Measurements from ENCODE around the gene PPP1CA.

The PPP1CA gene

GRCh38 chr11:67372993-67373647, 28.5 kb downstream of the PPP1CA start, which contains the start of gene CLCF1:
Gene CLCF1, minus strand, starts transcription at chr11:67373598. Its CDS starts 59 bp downstream, at chr11:67373539.
- Histone ChIP-seq H3K27me3 (peaks cover 12% of the 10 kb centered on the region), H3K4me3 (ENCODE audit: low read depth in 1 of 2, low read length in 1 of 2) (peak within 1 kb of the TSS; percentile 63 to 76), H3K9me3 (no peaks in the 10 kb centered on the region), H3K27ac (peak within 1 kb of the TSS; percentile 82), H3K36me3 (no peaks in the 10 kb centered on the region), H3K4me1 (ENCODE audit: control insufficient read depth in 1 of 2, insufficient read depth in 1 of 2, low read depth in 1 of 2, low read length in 1 of 2) (peaks cover 44 to 55% of the 10 kb centered on the region in 2 experiments)
- no peak for TF ChIP-seq CTCF (IDR thresholded peaks at IDR 0.05)

GRCh38 chr11:67372321-67372992, 29.2 kb downstream of the PPP1CA start:
- Histone ChIP-seq H3K4me3 (ENCODE audit: low read depth in 1 of 2, low read length in 1 of 2) (peak overlapping the region; percentile 63 to 76), H3K36me3 (no peaks in the 10 kb centered on the region), H3K9me3 (no peaks in the 10 kb centered on the region), H3K27ac (peak overlapping the region; percentile 82), H3K4me1 (ENCODE audit: control insufficient read depth in 1 of 2, insufficient read depth in 1 of 2, low read depth in 1 of 2, low read length in 1 of 2) (peaks cover 44 to 57% of the 10 kb centered on the region in 2 experiments), H3K27me3 (peaks cover 12% of the 10 kb centered on the region)
- TF ChIP-seq CTCF (IDR thresholded peaks at IDR 0.05), result no peak

- Histone ChIP-seq H3K27me3 (peaks cover 12% of the 10 kb centered on the region), H3K4me1 (ENCODE audit: control insufficient read depth in 1 of 2, insufficient read depth in 1 of 2, low read depth in 1 of 2, low read length in 1 of 2) (peaks cover 48 to 62% of the 10 kb centered on the region in 2 experiments), H3K9me3 (no peaks in the 10 kb centered on the region), H3K27ac (peak overlapping the region; percentile 82), H3K4me3 (ENCODE audit: low read depth in 1 of 2, low read length in 1 of 2) (peak overlapping the region; percentile 17 to 76), H3K36me3 (no peaks in the 10 kb centered on the region)
- TF ChIP-seq CTCF (IDR thresholded peaks at IDR 0.05), result no peak
Observed at GRCh38 chr11:67371911-67372320, 29.7 kb downstream of the PPP1CA start.

GRCh38 chr11:67371189-67371910, 30.3 kb downstream of the PPP1CA start:
- Histone ChIP-seq H3K27me3 (peaks cover 12% of the 10 kb centered on the region), H3K4me1 (ENCODE audit: control insufficient read depth in 1 of 2, insufficient read depth in 1 of 2, low read depth in 1 of 2, low read length in 1 of 2) (peaks cover 48 to 65% of the 10 kb centered on the region in 2 experiments), H3K27ac (peak overlapping the region; percentile 82), H3K4me3 (ENCODE audit: low read depth in 1 of 2, low read length in 1 of 2) (peak overlapping the region; percentile 17 to 76), H3K9me3 (no peaks in the 10 kb centered on the region), H3K36me3 (no peaks in the 10 kb centered on the region)
- TF ChIP-seq CTCF (IDR thresholded peaks at IDR 0.05), result peak; percentile 46

- Histone ChIP-seq H3K27me3 (peaks cover 3% of the 10 kb centered on the region), H3K4me1 (ENCODE audit: control insufficient read depth in 1 of 2, insufficient read depth in 1 of 2, low read depth in 1 of 2, low read length in 1 of 2) (peaks cover 48 to 65% of the 10 kb centered on the region in 2 experiments), H3K4me3 (ENCODE audit: low read depth in 1 of 2, low read length in 1 of 2) (no peak overlapping the region), H3K9me3 (no peaks in the 10 kb centered on the region), H3K27ac (peak overlapping the region; percentile 82), H3K36me3 (no peaks in the 10 kb centered on the region)
- TF ChIP-seq CTCF (IDR thresholded peaks at IDR 0.05), result no peak
Observed at GRCh38 chr11:67370351-67371076, 31.1 kb downstream of the PPP1CA start.
